Fibroblast of peridontal ligament (primary cell): ENCODE results near the gene FARS2.

ENCODE experiments used
- DNase-seq: peaks from one replicate; pipeline ENCODE4 v3.0.0-alpha.2; 2010; ENCODE audit errors: extremely low read depth

FARS2 gene

GRCh38 chr6:5754904-5755303, 493.6 kb downstream of the FARS2 start:
- DNase-seq = no peak

GRCh38 chr6:5759571-5759970, 498.3 kb downstream of the FARS2 start:
- DNase-seq = no peak

- DNase-seq = peak; percentile 25
Measured at GRCh38 chr6:5761370-5761769, 500.1 kb downstream of the FARS2 start.

- DNase-seq = no peak
Measured at GRCh38 chr6:5762561-5762968, 501.3 kb downstream of the FARS2 start.

- DNase-seq = no peak
Measured at GRCh38 chr6:5763407-5763806, 502.1 kb downstream of the FARS2 start.

GRCh38 chr6:5763871-5764270, 502.6 kb downstream of the FARS2 start:
- DNase-seq = no peak

- DNase-seq = peak; percentile 15
Measured at GRCh38 chr6:5764401-5764955, 503.2 kb downstream of the FARS2 start.

- DNase-seq = no peak
Measured at GRCh38 chr6:5765141-5765760, 503.9 kb downstream of the FARS2 start.

- no peak for DNase-seq
Measured at GRCh38 chr6:5766260-5766659, 504.9 kb downstream of the FARS2 start.

GRCh38 chr6:5767471-5767870, 506.2 kb downstream of the FARS2 start:
- no peak for DNase-seq

- DNase-seq = no peak
Measured at GRCh38 chr6:5771211-5771610, 509.9 kb downstream of the FARS2 start.

- no peak for DNase-seq
Measured at GRCh38 chr6:5771759-5772390, 510.6 kb downstream of the FARS2 start.

- no peak for DNase-seq
Measured at GRCh38 chr6:5772408-5773120, 511.3 kb downstream of the FARS2 start.

- DNase-seq = no peak
Measured at GRCh38 chr6:5776104-5776503, 514.8 kb downstream of the FARS2 start.

GRCh38 chr6:5776706-5777390, 515.5 kb downstream of the FARS2 start:
- DNase-seq = no peak

- no peak for DNase-seq
Measured at GRCh38 chr6:5778317-5778857, 517.1 kb downstream of the FARS2 start.

- DNase-seq = no peak
Measured at GRCh38 chr6:5778906-5779305, 517.6 kb downstream of the FARS2 start.

- no peak for DNase-seq
Measured at GRCh38 chr6:5781019-5781418, 519.7 kb downstream of the FARS2 start.

GRCh38 chr6:5781966-5782556, 520.7 kb downstream of the FARS2 start:
- no peak for DNase-seq

- DNase-seq = no peak
Measured at GRCh38 chr6:5782783-5783547, 521.7 kb downstream of the FARS2 start.

GRCh38 chr6:5783584-5784089, 522.3 kb downstream of the FARS2 start:
- DNase-seq = no peak
